NCI-H774 (cell line): ENCODE measurements around the gene CHPF.
A peak's percentile ranks its signal among the peaks of the same experiment; 100 is the strongest.

Experiments
- DNase-seq: peaks from one replicate; lab custom pipeline; 2025; lab: John Stamatoyannopoulos, UW

Gene CHPF, protein sequence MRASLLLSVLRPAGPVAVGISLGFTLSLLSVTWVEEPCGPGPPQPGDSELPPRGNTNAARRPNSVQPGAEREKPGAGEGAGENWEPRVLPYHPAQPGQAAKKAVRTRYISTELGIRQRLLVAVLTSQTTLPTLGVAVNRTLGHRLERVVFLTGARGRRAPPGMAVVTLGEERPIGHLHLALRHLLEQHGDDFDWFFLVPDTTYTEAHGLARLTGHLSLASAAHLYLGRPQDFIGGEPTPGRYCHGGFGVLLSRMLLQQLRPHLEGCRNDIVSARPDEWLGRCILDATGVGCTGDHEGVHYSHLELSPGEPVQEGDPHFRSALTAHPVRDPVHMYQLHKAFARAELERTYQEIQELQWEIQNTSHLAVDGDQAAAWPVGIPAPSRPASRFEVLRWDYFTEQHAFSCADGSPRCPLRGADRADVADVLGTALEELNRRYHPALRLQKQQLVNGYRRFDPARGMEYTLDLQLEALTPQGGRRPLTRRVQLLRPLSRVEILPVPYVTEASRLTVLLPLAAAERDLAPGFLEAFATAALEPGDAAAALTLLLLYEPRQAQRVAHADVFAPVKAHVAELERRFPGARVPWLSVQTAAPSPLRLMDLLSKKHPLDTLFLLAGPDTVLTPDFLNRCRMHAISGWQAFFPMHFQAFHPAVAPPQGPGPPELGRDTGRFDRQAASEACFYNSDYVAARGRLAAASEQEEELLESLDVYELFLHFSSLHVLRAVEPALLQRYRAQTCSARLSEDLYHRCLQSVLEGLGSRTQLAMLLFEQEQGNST

DNA sequence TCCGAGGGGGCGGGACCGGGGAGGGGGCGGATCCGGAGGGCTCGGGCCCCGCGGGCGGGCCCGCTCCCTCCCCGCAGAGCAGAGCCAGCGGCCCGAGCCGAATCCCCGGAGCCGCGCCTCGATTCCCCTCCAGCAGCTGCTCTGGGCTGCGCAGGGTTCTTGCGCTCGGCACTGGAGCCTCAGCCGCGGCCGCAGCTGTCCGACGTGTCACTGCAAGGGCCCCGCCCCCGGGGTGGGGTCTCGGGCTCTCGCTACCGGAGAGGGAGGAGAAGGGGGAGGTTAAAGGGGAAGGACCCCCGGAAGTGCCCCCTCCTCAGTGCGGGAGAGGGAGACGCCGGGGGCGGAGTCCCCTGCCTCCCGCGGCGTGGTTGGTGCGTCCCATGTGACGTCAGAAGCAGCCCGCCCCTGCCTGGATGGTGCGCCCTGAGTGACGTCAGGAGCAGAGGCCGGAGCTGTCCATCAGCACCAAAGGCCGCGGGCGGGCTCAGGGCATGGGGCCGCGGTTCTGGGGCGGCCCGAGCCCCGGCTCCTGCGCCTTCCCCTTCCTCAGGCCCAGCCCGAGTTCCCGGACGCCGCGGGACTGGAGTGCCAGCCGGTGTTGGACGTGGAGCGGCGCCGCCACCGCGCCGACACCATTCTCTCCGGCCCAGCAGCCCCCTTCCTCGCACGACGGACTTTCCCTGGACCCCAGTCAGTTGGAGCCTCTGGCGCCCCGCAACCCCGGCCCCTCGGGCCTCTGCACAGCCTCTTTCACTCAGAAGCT, at the start of gene CHPF, which contains the start of gene TMEM198:
TSS of gene CHPF (minus strand) at position 214 of the 763 bp plus-strand sequence. CDS start 271 bp downstream, outside the sequence.
TSS of gene TMEM198 (plus strand) at position 433 of the 763 bp plus-strand sequence. CDS start 700 bp downstream, outside the sequence.
- DNase-seq: peak; percentile 97

DNA sequence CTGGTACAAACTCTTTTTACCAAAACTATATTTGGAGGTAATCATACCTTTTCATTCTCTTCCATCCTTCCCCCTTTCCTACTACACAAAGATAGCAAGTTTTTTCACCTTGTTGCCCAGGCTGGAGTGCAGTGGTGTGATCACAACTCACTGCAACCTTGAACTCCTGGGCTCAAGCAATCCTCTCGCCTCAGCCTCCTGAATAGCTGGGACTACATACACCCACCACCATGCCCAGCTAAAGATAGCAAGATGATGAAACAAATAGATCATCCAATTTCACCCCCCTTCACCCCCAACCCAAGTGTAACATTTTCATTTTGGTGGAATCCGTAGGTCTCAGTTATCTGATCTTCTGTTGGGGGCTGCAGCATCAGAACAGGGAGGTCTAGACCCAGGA, 49.5 kb upstream of the CHPF start:
- DNase-seq: no peak

DNA sequence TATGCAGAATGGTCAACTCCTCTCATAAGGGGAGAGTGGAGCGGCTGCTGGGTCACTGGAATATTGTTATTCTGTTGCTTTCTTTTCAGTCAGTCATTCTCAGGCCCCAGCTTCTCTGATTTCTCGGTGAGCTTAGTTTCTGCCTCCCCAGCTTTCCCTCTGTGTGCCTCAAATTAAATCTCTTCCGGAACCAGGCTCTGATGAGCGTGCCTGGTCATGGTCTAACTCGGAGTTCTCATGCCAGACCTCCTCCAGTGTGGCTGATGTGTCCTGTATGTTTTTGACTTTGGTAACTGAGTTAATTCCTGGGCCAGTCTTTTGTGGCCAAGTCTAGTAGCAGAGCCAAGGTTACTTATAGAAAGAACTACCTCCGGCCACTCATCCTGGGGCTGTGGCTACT, 49.1 kb upstream of the CHPF start:
- DNase-seq: no peak

DNA sequence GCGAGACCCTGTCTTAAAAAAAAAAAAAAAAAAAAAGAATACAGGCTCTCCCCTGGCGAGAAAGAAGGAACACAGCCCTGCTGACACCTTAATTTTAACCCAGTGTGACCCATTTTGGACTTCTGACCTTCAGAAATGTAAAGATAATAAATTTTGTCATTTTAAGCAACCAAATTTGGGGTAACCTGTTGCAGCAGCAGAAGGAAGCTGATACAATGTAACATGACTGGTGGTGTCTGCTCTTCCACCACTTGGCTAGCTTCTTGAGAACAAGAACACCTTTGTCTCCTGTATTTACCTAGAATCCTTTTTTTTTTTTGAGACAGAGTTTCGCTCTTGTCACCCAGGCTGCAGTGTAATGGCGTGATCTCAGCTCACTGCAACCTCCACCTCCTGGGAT, 47.5 kb upstream of the CHPF start:
- no peak for DNase-seq

DNA sequence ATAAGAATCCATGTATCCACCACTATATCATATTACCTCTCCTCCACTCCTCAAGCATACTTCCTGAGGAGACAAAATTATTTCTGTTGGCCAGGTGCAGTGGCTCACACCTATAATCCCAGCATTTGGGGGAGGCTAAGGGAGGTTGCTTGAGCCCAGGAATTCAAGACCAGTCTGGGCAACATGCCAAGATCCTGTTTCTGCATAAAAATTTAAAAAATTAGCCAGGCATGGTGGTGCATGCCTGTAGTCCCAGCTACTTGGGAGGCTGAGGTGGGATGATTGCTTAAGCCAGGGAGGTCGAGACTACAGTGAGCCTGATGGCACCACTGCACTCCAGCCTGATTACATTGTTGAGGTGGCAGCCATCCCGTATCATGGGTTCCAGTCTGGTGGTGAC, 37.7 kb upstream of the CHPF start:
- no peak for DNase-seq

DNA sequence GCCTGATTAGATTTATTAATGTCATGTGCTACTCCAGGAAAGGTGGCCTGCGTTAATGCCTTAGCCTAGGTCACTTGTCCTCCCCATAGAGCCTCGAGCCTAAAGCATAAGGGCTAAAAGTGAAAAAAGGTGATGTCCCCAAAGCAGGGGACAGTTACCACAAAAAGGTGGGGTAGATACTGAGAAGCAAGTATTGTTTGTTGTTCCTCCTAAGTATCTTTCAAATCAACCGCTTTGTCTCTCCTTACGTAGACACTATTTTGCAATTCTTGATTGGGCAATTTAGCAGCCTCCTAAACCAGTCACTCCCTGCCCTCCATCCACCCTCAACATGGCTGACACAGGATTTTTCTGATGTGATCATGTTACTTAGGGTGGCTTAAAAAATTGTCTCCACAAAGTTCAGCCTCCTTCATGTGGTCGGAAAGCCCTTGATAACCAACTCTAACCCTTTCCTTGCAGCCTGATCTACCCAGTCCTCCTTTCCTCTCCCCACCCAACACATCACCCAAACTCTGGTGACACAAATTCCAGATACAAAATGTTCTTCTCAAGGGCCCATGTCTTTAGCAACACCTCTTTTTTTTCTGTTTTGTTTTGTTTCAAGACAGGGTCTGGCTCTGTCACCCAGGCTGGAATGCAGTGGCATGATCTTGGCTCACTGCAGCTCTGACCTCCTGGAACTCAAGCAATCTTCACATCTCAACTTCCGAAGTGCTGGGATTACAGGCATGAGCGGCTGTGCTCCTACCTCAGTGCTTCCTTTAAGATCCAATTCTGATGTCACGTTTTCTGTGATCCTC, 35.4 kb upstream of the CHPF start:
- no peak for DNase-seq

DNA sequence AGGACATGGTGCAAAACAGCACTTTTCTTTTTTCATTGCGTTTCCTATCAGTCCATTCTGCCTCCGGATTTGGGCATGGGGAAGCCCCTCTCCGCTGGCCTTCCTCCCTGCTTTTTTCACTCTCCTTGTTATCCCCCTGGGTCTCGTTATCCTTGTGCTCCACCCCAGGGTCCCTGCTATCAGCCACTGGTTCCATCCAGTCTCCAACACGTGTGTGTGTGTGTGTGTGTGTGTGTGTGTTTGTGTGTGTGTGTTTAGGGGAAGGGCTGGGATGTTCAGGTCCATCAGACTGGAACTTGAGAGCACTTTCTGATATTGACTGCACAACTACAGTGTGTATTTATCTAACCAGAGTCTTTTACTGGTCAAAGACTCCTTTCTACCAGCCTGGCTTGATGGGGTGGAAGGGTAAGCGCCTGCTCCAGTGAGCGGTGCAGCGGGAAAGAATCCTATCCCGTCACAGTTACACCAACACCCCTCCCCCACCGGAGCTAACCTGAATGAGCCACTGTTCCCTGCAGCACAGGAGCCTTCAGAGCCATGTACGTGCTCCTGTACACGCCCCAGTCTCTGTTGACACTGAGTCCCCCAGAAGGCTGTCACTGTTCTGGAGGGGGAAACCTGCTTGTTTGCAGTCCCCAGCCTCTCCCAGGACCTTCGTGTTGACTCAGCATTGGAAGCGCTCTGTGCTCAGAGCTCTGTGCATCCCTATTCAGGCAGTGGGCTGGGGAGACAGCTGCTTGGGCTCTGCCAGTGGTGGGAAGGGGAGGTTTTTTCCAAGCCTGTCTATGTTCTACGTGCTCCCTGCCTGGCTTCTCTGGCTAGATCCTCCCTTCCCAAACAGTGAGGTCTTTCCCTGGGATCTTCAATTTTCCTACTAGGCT, 33.1 kb upstream of the CHPF start:
- DNase-seq: peak; percentile 22

DNA sequence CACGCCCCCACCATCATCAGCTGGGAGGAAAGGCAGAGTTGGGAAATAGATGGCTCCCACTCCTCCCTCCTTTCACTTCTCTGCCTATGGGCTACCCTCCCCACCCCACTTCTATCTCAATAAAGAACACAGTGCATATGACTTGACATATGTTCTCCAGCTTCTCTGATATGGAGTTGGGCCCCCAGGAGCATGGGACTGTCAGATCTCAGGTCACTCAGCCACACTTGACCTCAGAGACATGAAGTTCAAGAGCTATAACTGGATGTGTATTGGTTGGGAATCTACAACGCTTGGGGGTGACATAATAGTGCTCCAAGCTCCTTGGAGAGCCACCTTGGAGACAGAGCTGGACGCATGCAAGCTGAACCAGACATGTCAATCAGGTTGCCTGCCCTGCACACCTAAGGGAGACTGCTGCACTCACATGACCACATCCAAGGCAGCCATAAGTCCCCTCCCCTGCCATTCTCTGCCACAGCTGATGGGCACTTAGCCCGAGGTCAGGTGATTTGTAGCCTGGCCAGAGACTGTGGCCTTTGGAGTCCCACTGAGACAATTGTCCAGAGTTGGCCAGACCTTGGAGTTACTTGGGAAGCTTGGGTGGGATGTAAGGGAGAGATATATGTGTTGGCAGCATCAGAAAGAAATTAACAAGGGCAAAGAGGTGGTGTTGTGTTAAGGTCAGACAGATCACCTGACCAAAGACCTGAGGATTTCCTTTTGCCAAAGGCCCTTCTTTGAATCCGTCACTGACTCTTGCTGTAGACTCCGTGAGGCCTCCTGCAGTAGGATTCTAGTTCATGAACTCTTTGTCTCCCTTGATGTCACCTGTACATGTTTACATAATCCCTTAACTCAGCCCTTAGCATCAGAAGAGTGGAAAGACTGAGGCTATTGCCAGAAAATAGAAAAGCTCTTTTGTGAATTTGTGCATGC, 32.2 kb upstream of the CHPF start:
- no peak for DNase-seq

DNA sequence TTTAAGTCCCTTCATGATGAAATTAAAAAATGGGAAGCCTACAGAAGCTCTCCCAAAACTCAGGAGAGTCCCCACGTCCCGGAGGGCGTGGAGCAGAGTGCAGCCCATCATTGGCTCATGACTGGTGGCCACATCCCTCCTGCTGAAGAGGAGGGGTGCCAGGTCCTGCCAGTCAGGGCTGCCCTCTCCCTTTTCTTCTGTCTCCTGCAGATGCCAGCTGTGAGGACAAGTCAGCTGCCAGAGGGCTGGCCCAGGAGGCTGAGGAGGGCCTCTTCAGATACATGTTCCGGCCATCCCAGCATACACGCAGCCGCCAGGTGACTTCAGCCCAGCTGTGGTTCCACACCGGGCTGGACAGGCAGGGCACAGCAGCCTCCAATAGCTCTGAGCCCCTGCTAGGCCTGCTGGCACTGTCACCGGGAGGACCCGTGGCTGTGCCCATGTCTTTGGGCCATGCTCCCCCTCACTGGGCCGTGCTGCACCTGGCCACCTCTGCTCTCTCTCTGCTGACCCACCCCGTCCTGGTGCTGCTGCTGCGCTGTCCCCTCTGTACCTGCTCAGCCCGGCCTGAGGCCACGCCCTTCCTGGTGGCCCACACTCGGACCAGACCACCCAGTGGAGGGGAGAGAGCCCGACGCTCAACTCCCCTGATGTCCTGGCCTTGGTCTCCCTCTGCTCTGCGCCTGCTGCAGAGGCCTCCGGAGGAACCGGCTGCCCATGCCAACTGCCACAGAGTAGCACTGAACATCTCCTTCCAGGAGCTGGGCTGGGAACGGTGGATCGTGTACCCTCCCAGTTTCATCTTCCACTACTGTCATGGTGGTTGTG, 31.1 kb upstream of the CHPF start:
- no peak for DNase-seq

DNA sequence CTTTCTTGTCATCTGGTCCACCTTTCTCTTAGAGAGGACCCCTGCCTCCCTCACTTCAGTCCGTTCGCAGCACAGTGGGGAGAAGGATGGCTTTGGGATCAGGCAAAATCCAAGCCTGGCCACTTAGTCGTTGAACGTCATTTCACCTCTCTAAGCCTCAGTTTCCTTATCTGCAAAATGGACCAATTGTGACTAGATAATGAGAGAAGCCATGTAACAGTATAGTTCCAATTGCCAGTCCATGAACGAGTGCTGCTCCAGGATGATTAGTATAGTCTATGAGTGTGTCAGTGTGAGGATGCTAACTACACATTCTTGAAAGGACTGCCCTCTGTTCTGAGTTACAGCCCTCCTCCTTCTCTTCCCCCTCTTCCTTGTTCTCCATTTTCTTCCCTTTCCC, 29.6 kb upstream of the CHPF start:
- DNase-seq: no peak

DNA sequence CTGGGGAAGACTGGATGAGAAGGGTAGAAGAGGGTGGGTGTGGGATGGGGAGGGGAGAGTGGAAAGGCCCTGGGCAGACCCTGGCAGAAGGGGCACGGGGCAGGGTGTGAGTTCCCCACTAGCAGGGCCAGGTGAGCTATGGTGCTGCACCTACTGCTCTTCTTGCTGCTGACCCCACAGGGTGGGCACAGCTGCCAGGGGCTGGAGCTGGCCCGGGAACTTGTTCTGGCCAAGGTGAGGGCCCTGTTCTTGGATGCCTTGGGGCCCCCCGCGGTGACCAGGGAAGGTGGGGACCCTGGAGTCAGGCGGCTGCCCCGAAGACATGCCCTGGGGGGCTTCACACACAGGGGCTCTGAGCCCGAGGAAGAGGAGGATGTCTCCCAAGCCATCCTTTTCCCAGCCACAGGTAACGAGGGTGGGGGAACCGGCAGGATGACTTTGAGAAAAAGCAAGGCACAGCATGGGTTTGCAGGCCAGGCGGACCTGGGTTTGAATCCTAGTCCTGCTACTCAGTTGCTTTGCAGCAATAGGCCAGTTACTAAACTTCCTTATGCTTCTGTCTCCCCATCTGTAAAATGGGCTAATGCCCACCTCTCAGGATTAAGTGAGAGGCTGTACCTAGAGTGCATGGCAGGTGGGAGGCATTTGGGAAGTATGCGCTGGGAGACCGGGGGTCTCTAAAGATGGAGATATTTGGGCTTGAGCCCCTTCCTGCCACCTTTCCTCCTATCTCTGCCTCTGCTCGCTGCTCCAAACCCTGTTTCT, 28.8 kb upstream of the CHPF start, which contains the start of gene INHA:
TSS of gene INHA (plus strand) at position 74 of the 765 bp plus-strand sequence. CDS start at position 139, 65 bp downstream.
- no peak for DNase-seq

DNA sequence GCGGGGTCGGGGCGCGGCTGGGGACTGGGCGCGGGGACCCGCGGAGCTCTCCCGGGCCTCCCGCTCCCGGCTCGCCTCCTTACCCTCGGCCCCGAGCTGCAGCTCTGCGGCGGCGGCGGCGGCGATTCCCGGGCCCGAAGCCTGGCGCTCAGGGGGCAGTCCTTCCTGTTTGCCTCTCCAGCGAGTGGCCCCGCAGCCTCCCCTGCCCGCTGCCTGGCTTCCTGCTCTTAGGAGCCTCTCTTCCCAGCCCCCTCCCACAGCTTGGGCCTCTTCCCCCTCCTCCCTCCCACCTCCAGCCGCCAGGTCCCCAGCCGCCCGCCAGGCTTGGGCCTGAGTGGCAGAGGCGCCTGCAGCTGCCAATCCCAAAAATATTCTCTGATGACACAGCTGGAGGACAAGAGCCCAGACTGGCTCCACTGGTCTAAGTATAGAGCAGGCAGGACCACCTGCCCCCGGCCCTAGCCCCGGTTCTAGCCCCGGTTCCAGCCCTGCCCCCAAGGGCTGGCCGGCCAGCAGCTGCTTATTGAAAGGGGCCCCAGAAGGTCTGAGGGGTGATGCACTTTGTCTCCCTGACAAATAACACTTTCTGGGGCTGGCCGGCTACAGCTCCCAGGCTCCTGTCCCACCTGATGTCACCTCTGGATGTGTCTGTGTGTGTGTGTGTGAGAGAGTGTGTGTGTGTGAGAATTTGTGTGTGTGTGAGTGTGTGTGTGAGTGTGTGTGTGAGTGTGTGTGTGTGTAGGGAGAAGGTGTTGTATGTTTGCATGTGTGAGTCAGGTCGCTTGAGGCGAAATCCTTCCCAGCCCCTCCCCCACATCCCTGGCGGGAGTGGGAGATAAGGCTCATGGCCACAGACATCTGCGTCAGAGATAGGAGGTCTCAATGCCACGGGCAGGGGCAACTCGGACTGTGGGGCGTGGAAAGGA, 28.0 kb upstream of the CHPF start, which contains the start of gene OBSL1:
TSS of gene OBSL1 (minus strand) at position 229 of the 926 bp plus-strand sequence. CDS start 307 bp downstream, outside the sequence.
- peak; percentile 45 for DNase-seq

DNA sequence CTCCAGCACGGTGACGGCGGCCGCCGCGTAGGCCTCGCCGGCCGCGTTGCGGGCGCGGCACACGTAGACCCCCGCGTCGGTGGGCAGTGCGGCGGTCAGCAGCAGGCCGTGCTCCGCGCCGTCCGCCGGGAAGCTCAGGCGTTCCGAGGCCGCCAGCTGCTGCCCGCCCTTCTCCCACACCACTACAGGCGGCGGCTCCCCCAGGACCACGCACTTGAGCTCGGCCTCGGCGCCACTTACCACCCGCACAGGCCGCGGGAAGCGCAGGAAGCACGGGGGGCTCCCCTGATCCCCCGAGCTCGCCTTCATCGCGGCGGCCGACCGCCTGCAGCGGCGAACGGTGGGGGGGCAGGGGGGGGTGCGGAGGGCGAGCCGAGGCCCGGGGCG, 27.3 kb upstream of the CHPF start:
- DNase-seq: no peak

DNA sequence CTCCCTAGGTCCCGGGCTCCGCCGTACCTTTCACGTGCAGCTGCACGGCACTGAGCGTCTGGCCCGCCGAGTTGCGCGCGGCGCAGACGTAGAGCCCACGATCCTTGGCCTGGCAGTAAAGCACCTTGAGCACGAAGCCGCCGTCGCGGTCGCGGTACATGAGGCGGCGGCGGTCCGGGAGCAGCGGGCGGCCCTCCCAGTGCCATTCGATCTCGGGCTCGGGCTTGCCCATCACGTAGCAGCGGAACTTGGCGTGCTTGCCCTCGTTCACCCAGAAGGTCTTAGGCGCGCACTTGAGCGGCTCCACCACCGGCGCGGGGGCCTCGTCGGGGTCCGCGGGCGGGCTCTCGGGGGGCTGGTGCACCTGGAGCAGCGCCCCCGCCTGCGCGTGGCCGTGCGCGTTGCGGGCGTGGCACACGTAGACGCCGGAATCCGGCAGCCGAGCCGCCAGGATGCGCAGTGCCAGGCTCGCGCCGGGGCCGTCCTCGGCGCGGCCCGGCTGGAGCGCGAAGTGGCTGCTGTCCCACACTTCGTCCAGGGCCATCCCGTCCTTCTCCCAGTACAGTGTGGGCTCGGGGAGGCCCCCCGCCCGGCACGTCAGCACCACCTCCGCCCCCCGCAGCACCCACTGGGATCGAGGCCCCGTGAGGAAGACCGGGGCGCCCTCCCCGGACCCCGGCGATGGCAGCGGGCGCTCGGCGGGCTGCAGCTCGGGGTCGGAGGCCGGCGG, 26.8 kb upstream of the CHPF start:
- DNase-seq: no peak

DNA sequence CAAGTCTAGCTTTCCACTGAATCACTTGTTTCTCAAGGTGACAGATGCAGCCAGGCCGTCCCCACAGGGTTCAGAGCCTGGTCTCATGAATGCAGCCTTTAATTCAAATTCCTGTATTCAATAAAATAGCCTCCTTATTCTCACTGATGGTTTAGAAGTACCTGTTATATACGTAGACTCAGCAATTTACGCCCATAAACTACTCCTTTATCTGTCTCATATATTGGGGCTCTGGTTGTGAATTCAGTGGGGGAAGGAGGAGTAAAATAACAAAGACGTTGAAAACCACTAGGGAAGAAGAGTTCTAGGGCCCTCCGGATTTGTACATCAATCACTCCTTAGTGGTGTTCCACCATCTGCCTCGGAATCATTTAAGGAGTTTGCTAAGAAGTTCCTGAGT, 26.0 kb upstream of the CHPF start:
- no peak for DNase-seq

DNA sequence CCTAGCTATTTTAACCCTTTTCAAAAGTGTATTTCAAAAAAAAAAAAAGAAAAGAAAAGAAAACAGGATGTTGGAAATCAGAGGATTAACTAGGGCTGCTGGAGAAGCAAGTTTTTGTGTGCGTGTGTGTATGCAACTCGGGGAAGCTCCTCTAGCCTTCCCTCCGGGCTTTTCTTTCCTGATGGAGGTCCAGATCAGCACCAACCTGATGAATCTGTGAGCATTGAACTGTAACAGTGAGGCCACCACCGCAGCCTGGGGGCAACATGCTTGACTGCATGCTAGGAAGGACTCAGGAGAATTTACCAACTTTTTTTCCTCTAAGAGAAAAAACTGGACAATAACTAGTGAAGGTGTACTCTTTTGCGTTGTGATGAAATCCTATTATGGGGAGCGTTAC, 25.4 kb upstream of the CHPF start:
- no peak for DNase-seq
